Measurements from ENCODE around the gene ATP5F1D.
"Not testable (repeated sequence)": the region's sequence is repeated elsewhere in the genome, so short reads cannot be mapped to it uniquely, and the experiment has no call there.

Gene ATP5F1D

DNA sequence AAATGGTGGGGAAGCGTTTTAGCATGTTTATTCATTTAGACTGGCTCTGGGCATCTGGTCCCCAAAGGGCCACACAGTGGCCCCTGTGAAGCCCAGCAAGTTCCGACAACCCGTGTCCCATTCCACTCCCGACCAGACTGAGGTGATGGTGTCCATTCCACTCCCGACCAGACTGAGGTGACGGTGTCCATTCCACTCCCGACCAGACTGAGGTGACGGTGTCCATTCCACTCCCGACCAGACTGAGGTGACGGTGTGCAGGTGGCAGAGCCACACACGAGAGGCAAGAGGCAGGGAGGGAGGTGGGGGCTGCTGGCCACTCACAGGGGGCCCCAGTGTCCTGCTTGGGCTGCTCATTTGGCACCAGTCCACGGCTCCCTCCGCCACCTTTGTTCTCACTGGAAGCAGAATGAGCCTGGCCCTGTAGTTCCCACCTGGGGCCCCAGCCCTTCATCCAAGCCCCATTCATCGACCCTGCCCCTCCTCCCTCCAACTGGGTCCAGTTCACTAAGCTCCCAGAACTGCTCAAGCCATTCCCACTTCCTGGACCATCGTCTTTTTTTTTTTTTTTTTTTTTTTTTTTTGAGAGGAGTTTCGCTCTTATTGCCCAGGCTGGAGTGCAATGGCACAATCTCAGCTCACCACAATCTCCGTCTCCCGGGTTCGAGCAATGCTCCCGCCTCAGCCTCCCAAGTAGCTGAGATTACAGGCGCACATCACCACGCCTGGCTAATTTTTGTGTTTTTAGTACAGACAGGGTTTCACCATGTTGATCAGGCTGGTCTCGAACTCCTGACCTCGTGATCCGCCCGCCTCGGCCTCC, 4.9 kb downstream of the ATP5F1D start:
- DNase-seq (ENCODE audit: low read depth in 2 of 2) = not testable (repeated sequence)

DNA sequence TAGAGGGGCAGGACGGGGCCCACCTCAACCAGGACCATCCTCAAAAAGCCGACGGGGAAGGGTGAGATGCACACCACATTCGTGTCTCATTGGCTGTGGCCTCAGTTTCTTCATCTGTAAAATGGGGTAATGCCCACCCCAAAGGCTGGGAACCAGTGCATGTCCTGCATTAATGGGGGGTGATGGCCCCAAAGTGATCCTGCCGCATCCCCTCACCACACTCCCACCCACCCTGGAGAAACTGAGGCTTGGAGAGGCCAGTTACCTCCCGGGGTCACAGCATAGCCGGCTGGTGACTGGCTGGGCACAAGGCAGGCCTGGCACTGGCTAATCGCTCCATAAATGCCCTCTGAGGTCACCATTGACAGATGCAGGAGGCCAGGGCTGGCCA, 6.2 kb downstream of the ATP5F1D start:
- no peak for DNase-seq (ENCODE audit: low read depth in 2 of 2)

DNA sequence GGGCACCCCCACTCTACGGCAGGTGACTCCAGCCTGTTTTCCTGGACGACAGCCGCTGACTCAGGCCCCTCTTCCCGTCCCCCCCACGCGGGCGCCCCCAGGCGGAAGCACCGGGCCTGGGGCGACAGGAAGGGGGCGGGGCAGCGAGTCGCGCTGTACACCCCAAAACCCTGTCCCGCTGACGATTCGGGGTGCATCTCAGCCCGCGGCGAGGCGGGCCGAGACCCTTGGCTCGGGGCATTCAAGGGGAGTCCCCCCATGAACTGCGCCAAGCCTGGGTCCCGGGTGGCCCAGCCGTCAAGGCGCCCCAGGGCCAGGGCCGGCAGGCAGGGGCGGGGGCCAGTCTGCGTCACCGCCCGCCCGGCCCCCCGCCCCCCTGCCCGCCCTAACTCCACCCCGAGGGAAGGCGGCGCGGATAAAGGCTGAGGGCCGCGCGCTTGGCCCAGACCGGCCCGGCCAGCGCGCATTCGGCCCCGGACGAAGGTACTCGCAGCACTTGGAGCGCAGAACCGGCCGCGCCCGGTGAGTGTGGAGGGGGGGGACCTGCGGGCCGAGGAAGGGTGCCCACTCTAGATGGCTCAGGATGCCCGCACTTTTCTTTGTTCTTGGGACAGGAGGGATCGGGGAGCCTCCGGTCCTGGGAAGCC, 6.7 kb downstream of the ATP5F1D start, which contains the start of gene MIDN:
MIDN (plus strand) TSS at position 445 of the 647 bp plus-strand sequence. CDS start 1,714 bp downstream, outside the sequence.
- DNase-seq (ENCODE audit: low read depth in 2 of 2) = no peak

DNA sequence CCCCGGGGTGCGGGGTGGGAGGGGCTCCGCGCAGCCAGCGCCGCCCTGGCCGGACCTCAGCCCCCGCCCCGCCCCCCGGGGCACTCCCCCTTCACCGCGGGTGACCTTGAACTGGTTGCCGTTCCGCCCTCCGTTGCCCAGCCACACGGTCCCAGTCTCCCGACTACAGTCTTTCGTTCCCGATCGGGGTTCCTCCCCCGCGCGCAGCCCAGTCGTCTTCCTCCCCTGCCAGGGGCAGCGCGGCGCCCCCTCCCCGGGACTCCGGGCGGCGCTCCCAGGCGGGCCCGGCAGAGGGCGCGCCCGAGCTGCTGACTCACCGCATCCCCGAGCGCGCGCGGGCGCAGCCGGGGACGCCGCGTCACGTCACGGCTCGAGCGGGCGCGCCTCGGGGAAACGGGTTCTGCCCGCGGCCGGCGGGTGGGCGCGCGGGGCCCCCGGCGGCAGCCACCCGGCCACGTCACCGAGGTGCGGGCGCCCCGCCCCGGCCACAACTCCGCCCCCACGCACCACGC, 7.3 kb downstream of the ATP5F1D start:
- peak; percentile 62 to 74 for DNase-seq (ENCODE audit: low read depth in 2 of 2)

DNA sequence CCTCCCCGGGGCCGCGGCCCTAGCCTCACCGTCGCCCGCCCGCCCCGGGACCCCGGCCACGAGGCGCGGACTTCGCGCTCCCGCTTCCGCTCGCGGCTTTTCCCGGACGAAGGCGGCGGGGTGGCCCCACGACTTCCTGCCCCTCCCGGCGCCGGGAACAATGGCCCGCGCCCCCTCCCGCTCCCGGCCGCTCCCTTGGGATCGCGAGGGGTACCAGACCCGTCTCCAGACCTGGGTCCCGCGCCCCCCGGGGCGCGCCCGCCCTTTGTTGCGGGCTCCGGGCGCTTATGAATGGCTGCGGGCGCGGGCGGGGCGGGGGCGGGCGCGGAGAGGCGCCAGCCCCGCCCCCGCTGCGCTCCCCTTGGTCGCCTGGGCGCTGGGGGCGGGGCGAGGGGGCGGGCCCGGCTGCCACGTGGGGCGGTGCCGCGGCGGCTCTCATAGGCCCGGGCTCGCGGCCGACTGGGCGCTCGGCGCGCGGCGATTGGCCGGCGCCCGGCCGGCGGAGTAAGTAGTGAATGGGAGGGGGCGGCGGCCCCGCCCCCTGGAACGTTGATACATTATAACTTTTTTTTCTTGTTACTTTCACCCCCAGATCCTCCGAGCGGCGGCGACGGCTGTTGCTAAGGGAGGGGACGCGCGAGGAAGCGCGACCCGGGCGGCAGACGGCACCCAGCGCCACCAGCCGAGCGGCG, 7.9 kb downstream of the ATP5F1D start:
- peak; percentile 89 to 96 for DNase-seq (ENCODE audit: low read depth in 2 of 2)

DNA sequence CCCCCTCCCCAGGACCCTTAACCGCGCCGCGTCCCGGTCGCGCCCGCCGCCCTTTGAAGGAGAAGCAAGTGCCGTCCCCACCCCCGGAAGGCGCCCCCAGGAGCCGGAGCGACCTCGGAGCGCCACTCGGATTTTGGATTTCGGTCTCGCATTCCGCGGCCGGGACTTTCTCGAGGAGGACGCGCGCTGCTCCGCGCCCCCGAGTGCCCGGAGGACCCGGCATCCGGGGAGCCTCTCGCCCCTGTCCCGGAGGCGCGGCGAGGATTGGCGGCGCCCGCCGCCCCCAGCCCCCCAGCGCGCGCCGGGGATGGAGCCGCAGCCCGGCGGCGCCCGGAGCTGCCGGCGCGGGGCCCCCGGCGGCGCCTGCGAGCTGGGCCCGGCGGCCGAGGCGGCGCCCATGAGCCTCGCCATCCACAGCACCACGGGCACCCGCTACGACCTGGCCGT, 8.5 kb downstream of the ATP5F1D start:
- no peak for DNase-seq (ENCODE audit: low read depth in 2 of 2)

DNA sequence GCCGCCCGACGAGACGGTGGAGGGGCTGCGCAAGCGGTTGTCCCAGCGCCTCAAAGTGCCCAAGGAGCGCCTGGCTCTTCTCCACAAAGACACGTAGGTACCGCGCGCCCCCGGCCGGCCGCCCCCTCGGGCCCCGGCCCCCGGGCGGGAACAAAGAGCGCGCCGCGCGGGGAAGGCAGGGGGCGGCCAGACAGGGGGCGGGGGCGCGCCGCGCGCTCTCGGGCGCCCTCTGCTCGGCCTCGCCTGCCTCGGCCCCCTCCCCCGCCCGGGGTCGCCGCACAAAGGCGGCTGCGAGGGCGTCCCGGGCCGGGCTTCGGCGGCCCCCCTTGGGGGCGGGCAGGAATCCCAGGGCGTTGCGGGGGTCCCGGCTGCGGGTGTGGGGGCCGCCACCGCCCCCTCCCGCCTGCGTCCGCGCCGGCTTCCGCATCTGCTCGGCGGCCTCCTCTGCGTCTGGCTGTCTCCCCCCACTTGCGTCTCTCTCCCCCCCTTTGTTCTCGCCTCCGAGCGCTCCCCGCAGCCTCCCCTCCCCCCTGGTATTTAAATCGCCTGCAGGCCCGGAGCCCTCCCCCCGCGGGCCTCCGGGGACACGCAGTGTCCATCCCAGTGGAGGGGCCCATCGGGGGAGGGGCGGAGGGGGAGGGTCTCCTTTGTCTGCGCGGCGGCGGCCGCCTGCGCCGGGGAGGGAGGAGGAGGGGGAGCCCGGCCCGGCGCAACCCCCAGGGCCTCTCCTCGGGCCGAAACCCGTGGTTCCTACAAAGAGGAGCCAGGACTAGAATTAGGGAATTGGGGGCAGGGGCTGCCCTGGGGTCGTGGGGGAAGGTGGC, 9.1 kb downstream of the ATP5F1D start:
- DNase-seq (ENCODE audit: low read depth in 2 of 2) = no peak

DNA sequence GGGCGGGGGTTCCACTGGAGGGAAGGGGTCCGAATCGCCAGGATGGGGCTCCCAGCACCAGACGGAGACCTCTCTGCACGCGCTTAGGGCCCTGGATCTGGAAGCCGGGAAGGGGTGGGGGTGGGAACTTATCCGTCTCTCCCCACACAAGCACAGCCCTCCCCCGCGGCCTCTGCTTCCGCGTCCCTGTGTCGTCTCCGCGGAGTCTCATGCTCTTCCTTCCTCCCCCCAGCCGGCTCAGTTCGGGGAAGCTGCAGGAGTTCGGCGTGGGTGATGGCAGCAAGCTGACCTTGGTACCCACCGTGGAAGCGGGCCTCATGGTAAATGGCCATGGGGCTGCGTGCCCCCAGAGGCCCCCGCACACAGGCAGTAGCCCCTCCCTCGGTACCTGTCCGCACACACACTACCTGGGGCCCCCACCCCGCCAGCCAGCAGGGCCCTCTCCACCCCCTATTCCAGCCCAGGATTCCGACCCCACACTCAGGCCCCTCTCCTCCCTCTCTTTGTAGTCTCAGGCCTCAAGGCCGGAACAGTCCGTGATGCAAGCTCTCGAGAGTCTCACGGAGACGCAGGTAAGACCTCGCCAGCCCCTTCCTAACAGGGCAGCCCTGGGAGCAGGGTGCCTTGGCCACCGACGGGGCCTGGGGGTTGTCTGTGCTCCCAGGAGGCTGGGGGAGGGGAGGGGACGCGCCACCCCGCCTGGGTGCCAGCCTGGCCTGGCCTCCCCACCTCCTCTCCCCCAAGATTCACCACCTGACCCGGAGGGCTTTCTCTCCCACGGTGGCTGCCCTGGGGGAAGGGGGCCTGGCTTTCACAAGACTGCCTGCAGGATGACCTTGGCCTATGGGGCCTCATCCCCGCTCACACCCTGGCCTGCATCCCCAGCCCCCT, 10.0 kb downstream of the ATP5F1D start:
- no peak for DNase-seq (ENCODE audit: low read depth in 2 of 2)

DNA sequence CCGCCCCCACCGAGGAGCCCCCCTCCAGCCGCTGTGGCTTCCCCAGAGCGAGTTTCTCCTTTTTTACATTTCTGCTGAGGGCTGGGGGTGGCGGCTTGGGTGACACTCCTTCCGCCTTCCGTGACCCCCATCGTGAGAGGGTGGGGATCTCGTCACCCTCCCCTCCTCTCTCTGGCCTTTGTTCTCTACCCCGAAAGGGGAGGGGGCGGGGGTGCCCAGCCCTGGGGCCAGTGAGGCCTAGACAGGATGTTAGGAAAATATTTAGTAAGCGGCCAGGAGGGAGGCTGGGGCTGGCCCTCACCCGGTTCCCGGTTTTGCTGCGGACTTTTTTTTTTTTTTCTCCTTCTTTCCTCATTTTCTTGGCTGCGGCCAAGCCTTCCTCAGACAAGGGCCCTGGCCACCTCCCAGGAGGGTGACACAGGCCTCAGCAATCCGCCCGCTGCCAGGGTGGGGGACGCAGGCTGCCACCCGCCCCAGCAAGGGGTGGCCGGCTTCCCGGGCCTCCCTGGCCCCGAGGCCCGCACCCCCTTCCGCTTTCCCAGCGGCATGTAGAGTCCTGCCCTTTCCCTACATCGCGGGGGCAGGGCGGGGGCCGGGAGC, 10.8 kb downstream of the ATP5F1D start:
- no peak for DNase-seq (ENCODE audit: low read depth in 2 of 2)

DNA sequence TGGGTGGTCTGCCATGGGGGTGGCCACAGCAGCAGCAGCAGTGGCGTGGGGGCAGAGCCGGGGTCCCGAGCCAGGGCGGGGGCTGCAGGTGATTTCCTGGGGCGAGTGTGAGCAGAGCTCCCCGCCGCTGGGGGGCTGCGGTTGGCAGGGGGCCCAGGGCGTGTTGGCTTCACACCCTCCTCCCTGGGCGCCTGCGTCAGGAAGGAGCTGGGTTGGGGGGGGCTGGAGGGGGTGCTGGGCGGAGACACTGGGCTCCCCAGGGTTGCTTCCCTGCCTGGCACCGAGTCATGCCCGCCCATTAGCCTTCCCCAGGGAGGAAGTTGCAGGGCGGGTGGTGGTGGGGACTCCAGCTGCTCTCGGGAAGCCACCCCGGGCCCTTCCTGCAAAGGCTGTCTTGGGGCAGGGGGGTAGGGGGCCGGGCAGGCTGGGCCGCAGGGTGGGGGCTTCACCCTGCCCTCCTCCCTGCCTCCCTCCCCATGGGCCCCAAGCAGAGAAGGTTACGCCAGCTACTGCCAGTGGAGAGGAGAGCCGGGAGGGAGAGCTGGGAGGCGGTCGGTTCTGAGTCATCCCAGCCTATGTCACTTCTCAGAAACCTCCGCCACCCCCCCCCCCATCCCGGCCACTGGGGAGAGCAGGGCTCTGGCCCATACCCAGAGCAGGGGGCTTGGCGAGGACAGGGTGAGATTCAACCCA, 11.4 kb downstream of the ATP5F1D start:
- no peak for DNase-seq (ENCODE audit: low read depth in 2 of 2)

DNA sequence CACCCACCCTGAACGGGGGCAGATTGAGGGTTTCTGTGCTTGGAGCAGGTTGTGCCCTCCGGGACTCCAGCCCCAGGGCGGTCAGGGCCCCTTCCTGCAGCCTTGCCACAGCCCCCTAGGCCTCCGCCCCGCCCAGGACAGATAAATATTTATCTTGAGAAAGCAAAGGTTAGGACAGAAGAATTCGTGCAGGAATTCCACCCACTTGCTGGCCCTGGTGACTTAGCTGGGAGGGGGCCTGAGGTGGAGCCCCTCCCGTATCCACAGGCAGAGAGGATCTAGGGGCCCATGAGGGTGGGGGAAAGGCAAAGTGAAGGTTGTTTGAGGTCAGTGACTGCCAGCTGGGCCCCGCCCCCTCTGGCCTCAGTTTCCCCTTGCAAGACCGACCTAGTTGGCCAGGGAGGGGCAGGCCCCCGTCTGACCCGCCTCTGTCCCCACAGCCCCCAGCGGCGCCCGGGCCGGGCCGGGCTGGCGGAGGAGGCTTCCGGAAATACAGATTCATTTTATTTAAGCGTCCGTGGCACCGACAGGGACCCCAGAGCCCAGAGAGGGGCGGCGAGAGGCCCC, 12.0 kb downstream of the ATP5F1D start:
- DNase-seq (ENCODE audit: low read depth in 2 of 2) = no peak

DNA sequence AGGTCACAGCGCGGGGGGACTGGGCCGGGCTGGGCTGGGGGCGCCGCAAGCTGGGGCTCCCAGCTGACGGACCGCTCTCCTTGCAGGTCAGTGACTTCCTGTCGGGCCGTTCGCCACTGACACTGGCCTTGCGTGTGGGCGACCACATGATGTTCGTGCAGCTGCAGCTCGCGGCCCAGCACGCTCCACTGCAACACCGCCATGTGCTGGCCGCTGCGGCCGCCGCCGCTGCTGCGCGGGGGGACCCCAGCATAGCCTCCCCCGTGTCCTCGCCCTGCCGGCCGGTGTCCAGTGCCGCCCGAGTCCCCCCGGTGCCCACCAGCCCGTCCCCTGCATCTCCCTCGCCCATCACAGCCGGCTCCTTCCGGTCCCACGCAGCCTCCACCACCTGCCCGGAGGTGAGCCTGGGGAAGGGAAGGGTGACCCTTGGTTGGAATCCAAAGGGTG, 12.6 kb downstream of the ATP5F1D start:
- DNase-seq (ENCODE audit: low read depth in 2 of 2) = no peak

DNA sequence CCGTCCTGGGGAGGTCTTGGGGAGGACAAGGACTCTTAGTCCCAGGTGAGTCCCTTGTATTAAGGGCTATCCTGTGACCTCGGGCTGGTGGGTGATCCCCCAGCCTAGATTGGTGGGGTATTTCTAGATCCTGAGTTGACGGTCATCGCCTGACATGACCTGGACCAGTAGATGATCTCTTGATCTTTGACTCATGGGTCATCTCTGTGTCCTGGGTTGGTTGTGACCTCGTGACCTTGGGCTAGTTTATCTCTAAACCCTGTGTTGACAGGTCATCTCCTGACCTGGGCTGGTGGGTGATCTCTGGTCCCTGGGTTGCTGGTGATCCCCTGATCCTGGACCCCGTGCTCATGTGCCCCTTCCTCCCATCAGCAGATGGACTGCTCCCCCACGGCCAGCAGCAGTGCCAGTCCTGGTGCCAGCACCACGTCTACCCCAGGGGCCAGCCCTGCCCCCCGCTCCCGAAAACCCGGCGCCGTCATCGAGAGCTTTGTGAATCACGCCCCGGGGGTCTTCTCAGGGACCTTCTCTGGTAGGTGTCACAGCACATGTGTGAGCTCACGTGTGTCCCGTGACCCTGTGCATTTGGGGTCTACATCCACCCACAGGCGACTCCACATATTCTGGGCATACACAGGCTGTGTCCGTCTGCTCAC, 13.1 kb downstream of the ATP5F1D start:
- no peak for DNase-seq (ENCODE audit: low read depth in 2 of 2)

DNA sequence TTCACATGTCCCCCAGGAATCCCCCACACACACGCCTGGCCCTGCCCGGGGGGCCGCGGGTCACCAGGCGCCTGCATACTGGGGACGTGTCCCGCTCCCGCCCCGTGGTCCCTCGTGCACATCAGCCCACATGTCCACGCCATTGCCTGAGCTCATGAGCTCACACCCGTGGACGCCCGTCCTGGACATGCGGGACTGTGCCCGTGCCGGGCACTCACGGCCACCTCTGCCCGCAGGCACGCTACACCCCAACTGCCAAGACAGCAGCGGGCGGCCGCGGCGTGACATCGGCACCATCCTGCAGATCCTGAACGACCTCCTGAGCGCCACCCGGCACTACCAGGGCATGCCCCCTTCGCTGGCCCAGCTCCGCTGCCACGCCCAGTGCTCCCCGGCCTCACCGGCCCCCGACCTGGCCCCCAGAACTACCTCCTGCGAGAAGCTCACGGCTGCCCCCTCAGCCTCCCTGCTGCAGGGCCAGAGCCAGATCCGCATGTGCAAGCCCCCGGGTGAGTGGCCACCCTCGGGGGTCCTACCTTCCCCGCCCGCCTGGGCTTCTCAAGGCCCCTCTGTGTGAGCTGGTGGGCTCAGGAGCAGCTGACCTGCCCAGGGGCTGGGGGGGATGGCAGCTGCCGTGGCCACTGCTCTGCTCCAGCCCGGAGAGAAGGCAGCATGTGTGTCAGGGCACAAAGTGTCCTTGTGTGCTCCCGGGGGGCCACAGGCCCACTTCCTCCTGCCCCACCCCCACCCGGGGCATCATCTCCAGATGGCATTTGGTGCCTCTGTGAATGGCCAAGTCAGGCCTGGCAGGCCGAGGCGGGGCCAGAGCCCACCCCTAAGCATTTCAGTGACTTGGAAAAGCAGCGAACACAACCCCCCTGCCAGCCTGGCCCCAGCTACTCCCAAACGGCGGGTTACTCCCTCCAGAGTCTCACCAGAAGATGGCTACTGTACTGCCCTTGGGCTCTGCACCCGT, 13.9 kb downstream of the ATP5F1D start:
- no peak for DNase-seq (ENCODE audit: low read depth in 2 of 2)

DNA sequence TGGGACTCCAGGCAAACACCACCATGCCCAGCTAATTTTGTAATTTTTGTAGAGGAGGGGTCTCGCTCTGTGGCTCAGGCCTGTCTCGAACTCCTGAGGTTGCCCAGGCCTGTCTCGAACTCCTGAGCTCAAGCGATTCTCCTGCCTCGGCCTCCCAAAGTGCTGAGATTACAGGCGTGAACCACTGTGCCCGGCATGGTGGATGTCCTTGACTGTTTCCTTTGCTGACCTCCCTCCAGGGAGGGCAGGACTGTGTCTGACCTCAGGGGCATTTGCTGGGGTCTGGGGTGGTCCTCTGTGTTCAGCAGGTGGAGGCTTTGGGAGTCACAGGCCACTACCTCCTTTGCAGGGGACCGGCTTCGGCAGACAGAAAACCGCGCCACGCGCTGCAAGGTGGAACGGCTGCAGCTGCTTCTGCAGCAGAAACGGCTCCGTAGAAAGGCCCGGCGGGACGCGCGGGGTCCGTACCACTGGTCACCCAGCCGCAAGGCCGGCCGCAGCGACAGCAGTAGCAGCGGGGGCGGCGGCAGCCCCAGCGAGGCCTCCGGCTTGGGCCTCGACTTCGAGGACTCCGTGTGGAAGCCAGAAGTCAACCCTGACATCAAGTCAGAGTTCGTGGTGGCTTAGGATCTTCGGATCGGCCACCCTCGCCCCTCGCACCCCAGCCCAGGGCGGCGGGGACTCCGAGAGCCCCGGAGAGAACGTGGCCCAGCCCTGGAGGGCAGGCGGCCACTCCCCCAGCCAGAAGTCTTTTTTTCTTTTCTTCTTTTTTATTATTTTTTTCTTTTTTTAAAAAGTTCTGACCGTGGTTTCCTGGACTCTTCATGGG, 15.3 kb downstream of the ATP5F1D start:
- DNase-seq (ENCODE audit: low read depth in 2 of 2) = no peak

DNA sequence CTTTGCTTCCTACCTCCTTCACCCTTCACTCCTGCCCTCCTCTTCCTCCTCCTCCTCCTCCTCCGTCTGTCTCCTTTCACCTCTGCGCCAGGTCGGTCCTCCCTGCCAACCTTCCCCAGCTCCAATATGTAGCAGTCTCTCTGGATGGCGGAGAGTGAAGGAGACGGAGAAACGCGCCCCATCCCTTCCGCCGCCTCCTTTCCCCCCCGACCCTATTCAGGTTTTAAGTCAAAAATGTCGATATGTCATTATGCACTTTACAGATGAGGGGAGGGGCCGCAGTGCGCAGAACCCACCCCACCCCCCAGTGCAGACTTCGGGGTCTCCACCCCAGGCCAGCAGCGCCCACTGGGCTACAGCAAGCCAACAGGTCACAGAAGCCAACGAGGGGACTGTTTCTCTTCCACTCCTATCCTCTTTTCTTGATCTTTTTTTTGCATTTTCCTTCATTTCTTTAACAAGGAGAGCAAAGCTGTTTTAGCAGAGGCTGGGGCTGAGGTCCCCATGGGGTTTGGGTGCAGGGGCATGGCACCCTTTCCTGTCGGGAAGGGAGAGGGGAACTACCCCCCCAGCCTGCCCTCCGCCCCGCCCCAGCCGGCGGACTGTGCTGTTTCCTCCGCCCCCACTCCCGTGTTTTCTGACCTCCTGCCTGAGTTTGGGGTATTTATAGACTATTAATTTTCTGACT, 16.1 kb downstream of the ATP5F1D start:
- no peak for DNase-seq (ENCODE audit: low read depth in 2 of 2)

Measured in stimulated activated CD4-positive, alpha-beta T cell treated with anti-CD3 and anti-CD28 coated beads, Interleukin-1b, Interleukin-23, amount 100 ng/mL, for 1 hour (primary cell).